HTERT RPE-1 (cell line): Measurements from ENCODE around the gene GREB1L.

Experiments used
- in situ Hi-C: fragments of 300-500 bp; cut with MboI; formaldehyde crosslinking; loops from 4 replicates; pipeline ENCODE4 v1.14.3; 2020; ENCODE audit warnings: low sequenced_read_pairs

Gene GREB1L

DNA sequence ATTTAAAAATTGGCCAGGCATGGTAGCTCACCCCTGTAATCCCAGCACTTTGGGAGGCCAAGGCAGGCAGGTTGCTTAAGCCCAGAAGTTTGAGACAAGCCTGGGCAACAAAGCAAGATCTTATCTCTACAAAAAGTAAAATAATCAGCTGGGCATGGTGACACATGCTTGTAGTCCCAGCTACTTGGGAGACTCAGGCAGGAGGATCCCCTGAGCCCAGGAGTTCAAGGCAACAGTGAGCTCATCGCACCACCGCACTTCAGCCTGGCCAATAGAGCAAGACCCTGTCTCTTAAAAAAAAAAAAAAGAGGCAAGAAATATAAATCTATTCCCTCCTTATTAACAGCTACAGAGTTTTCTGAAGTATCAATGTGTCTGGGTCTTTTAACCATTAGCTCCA lies 306.6 kb downstream of the GREB1L start:
- in situ Hi-C loops: no loop called here

DNA sequence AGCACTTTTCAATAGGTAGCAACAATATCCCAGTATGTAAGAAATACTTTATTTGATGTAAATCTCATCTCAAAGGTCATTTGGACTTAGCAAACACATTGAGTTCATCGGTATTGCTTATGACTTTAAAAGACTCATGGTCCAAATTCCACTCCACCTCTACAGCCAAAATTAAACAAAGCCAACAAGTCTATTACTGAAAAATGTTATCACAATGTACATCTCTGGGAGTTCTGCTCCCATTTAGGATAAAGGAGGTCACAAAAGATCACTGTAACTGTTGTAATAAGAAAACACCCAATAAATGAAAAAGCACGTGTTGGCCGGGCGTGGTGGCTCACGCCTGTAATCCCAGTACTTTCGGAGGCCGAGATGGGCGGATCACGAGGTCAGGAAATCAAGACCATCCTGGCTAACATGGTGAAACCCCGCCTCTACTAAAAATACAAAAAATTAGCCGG lies 308.5 kb downstream of the GREB1L start:
- in situ Hi-C loops: no loop called here

DNA sequence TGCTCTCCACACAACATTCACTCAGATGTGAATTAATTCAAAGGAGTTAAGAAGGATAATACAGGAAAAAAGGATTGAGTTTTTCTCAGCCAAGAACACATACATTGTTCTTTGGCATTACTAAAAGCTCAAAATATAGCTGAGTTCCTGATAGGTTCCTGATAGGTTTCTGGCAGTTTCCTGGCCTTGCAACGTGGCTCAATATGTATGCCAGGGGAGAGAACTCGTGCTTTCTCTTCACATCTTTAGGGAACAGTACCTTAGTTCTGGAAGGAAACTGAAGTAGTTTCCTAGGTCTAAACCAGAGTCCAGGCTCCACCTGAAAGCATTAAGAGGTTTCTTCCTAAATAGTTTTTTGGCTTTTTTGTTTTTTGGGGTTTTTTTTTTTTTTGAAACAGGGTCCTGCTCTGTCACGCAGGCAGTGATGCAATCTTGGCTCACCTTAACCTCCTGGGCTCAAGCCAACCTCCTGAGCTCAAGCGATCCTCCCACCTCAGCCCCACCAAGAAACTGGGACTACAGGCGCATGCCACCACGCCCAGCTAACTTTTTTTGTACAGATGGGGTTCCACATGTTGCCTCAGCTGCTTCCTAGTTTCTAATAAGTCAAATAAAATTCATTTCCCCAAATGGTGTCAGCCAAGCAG lies 315.7 kb downstream of the GREB1L start:
- in situ Hi-C loops: no loop called here

DNA sequence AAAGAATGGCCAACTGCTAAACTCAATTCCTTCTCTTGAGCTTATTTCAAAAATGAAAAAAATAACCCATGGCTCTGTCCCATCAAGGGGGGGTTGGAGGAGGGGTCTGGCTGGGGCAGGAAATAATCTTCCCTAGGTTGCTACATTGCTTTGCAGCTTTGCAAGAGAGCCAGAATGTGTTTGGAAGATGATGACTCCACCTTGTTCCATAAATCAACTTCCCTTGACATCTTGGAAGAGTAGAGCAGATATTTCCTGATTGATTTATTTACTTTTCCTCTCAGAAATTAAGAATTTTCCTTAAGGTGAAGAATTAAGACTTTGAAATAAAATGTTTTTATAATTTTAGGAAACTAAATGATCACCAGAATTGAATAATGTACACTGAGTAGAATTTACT lies 317.2 kb downstream of the GREB1L start:
- in situ Hi-C loops: no loop called here

DNA sequence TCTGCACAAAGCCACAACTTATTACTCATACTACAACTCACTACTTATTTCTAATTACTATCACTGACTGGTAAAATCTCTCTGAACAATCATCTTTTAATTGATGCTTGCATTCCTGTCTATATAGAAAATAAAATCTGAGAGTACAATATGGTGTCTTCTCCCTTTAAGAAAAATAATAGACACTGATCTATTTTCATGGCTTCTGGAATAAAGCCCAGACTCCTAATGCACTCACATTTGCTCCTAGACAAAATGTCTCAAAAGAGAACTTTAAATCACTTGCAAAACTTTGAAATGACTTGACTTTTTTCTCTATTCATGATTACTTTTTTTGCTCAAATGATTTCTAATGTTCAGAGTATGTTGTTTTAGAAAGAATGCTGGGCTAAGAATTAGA lies 329.7 kb downstream of the GREB1L start:
- in situ Hi-C loops: no loop called here
